ENCODE measurements around the gene ALDOA. TPM values are rescaled to one million over a fixed set of nuclear protein-coding genes. Genes with fewer than 3 reads are reported as not detected.

ALDOA gene
- total RNA-seq, 1 donor from 2014 or later: 1,497 TPM

DNA sequence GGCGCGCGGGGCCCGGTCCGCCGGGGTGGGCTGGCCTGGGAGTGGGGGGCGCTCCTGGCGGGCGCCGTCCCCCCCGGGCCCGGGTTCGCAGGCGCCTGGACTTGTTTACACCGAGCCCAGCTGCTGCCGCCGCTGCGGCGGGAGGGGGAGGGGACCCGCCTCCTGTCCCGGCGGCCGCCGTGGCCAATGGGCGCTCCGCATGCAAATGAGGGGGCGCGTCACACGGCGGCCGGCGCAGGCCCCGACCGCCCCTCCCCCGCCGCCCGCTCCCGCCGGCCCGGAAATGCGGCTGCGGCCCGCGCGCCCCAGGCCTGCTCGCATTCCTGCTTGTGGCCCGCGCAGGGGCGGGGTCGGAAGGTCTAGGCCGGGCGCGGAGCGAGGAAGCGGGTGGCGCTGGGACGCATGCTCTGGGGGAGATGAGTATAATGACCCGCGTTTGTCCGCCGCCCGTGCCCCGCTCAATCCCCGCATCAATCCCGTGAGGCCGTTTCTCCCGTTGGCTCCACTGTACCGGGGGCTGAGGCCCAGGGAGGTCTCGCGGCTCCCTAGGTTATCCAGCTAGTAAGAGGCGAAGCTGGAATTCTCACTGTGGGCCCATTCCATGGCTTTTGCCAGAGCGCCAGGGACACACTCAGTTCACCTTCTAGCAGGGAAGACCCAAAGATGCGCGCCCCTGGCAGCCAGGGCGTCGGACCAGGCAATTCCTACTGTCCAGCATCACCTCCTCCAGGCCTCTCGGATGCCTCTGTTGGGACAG, 30.7 kb downstream of the ALDOA start, which contains the start of gene YPEL3:
YPEL3 (minus strand) TSS at position 109 of the 757 bp plus-strand sequence. CDS start 731 bp downstream, outside the sequence.
- Histone ChIP-seq H3K4me3 (ENCODE audit: low read length in 3 of 3) (peak within 1 kb of the TSS; percentile 92 to 99 (median 95)), H3K27ac (ENCODE audit: low read depth, low read length) (peak within 1 kb of the TSS; percentile 96), H3K9me3 (ENCODE audit: control insufficient read depth in 3 of 3, low read length in 3 of 3) (peaks cover 0 to 4% (median 4%) of the 10 kb centered on the region in 3 donors), H3K4me1 (ENCODE audit: control insufficient read depth in 3 of 3, insufficient read depth in 3 of 3, low read length in 3 of 3) (peaks cover 34 to 45% (median 38%) of the 10 kb centered on the region in 3 donors), H3K9ac (ENCODE audit: low read depth in 1 of 3, low read length in 3 of 3) (peak within 1 kb of the TSS; percentile 98 to 100 (median 99)), H3K27me3 (ENCODE audit: control insufficient read depth in 3 of 3, insufficient read depth in 3 of 3, low read length in 3 of 3) (no peaks in the 10 kb centered on the region), H3K36me3 (ENCODE audit: control insufficient read depth in 3 of 3, insufficient read depth in 3 of 3, low read length in 3 of 3) (peaks cover 11 to 15% (median 14%) of the 10 kb centered on the region in 3 donors)

DNA sequence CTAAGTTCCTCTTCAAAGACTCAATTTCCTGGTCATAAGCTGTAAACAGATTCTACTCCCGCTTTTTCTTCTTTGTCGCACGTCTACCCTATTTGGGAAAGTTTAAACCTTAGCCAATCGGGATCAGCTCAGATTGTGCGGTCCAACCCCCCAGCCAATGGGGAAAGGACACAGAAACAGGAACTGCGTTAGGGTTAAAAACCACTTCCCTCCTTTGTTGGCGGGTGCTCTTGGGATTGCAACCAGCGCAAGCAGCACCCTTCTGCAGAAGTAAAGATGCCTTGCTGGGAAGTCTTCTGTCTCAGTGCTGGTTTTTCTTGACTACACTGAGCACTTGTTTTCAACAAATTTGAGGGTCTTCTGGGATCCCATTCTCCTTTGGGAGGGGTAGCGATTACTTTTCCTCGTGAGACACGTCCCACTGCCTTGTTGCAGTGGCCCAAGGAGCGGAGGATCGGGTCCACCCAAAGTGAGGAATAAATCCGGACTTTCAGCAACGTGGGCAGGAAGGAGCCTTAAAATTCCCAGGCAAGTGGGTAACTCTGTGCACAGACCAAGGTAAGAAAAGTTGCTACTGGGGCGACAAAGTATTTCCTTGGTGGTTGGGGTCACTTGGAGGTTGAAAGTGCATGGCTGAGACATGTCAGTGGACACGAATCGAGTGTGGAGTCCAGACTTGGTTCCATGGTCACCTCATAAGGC, 31.5 kb downstream of the ALDOA start:
- H3K27ac ChIP-seq (ENCODE audit: low read depth, low read length): peak overlapping the region; percentile 90
- no peaks in the 10 kb centered on the region for H3K27me3 ChIP-seq (ENCODE audit: control insufficient read depth in 3 of 3, insufficient read depth in 3 of 3, low read length in 3 of 3)
- peaks cover 33 to 39% (median 34%) of the 10 kb centered on the region in 3 donors for H3K4me1 ChIP-seq (ENCODE audit: control insufficient read depth in 3 of 3, insufficient read depth in 3 of 3, low read length in 3 of 3)
- peaks cover 11 to 15% (median 14%) of the 10 kb centered on the region in 3 donors for H3K36me3 ChIP-seq (ENCODE audit: control insufficient read depth in 3 of 3, insufficient read depth in 3 of 3, low read length in 3 of 3)
- peaks cover 0 to 4% (median 4%) of the 10 kb centered on the region in 3 donors for H3K9me3 ChIP-seq (ENCODE audit: control insufficient read depth in 3 of 3, low read length in 3 of 3)
- H3K9ac ChIP-seq (ENCODE audit: low read depth in 1 of 3, low read length in 3 of 3): peak overlapping the region; percentile 84 to 89 (median 87)
- peak overlapping the region; percentile 69 to 84 (median 75) for H3K4me3 ChIP-seq (ENCODE audit: low read length in 3 of 3)

- no peak overlapping the region for H3K27ac ChIP-seq (ENCODE audit: low read depth, low read length)
- H3K4me3 ChIP-seq (ENCODE audit: low read length in 3 of 3): no peak overlapping the region
- no peaks in the 10 kb centered on the region for H3K4me1 ChIP-seq (ENCODE audit: control insufficient read depth in 3 of 3, insufficient read depth in 3 of 3, low read length in 3 of 3)
- H3K27me3 ChIP-seq (ENCODE audit: control insufficient read depth in 3 of 3, insufficient read depth in 3 of 3, low read length in 3 of 3): no peaks in the 10 kb centered on the region
- peaks cover 8 to 17% (median 13%) of the 10 kb centered on the region in 3 donors for H3K36me3 ChIP-seq (ENCODE audit: control insufficient read depth in 3 of 3, insufficient read depth in 3 of 3, low read length in 3 of 3)
- H3K9me3 ChIP-seq (ENCODE audit: control insufficient read depth in 3 of 3, low read length in 3 of 3): no peaks in the 10 kb centered on the region
- H3K9ac ChIP-seq (ENCODE audit: low read depth in 1 of 3, low read length in 3 of 3): no peak overlapping the region
Measured at GRCh38 chr16:30104090-30104489, 38.5 kb downstream of the ALDOA start.

GRCh38 chr16:30104492-30104891, 38.9 kb downstream of the ALDOA start:
- Histone ChIP-seq H3K27ac (ENCODE audit: low read depth, low read length) (no peak overlapping the region), H3K4me1 (ENCODE audit: control insufficient read depth in 3 of 3, insufficient read depth in 3 of 3, low read length in 3 of 3) (no peaks in the 10 kb centered on the region), H3K9me3 (ENCODE audit: control insufficient read depth in 3 of 3, low read length in 3 of 3) (no peaks in the 10 kb centered on the region), H3K9ac (ENCODE audit: low read depth in 1 of 3, low read length in 3 of 3) (no peak overlapping the region), H3K36me3 (ENCODE audit: control insufficient read depth in 3 of 3, insufficient read depth in 3 of 3, low read length in 3 of 3) (peaks cover 8 to 17% (median 13%) of the 10 kb centered on the region in 3 donors), H3K27me3 (ENCODE audit: control insufficient read depth in 3 of 3, insufficient read depth in 3 of 3, low read length in 3 of 3) (no peaks in the 10 kb centered on the region), H3K4me3 (ENCODE audit: low read length in 3 of 3) (no peak overlapping the region)

DNA sequence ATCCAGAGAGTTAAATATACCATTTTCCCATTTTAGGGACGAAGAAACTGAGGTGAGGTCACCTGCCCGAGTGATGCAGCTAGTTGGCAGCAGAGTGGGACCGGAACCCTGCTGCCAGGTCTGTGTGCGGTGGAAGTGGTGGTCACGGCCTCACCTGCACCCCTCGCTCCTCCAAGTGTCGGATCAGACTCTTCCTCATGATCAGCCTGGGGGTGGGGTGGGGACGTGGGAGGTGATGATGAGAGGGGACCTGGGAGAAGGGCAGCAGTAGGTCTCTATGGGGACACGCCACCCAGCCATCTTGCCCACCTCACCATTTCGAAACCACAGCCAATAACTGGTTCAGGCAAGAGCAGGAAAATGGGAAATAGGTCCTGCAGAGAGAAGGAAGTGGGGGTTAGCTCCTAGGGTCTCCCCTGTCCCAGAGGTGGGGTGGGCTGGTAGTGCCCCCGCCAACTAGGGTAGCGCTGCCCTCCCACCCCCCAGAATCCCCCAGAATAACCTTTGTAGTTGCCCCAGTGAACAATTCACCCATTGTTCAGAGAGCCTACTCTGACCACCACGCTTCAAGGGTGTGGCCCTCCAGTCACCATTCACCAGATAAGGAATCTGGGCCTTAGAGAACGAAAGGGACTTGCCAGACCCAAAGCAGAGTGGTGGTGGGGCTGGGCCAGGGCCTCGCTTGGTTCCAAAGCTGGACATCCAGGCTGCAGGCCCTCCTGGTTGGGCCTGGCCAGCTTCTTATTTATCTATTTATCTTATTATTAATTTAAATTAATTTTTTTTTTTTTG, 42.7 kb downstream of the ALDOA start:
- Histone ChIP-seq H3K9me3 (ENCODE audit: control insufficient read depth in 3 of 3, low read length in 3 of 3) (no peaks in the 10 kb centered on the region), H3K9ac (ENCODE audit: low read depth in 1 of 3, low read length in 3 of 3) (no peak overlapping the region), H3K36me3 (ENCODE audit: control insufficient read depth in 3 of 3, insufficient read depth in 3 of 3, low read length in 3 of 3) (peaks cover 13 to 34% (median 18%) of the 10 kb centered on the region in 3 donors), H3K27me3 (ENCODE audit: control insufficient read depth in 3 of 3, insufficient read depth in 3 of 3, low read length in 3 of 3) (no peaks in the 10 kb centered on the region), H3K27ac (ENCODE audit: low read depth, low read length) (no peak overlapping the region), H3K4me1 (ENCODE audit: control insufficient read depth in 3 of 3, insufficient read depth in 3 of 3, low read length in 3 of 3) (peaks cover 0 to 3% (median under 1%) of the 10 kb centered on the region in 3 donors), H3K4me3 (ENCODE audit: low read length in 3 of 3) (no peak overlapping the region)

DNA sequence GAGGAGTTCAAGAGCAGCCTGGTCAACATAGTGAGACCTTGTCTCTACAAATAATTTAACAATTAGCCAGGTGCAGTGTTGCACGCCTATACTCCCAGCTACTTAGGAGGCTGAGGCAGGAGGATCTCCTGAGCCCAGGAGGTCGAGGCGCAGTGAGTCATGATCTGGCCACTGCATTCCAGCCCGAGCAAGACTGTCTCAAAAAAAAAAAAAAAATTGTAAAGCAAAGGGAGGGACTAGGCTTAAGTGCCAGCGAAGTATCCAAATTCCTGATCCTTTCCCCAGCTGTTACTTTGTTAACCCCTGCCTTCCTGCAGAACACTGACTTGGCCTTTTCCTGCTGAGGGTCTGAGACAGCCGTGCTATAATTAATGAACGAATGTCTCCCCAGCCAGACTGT, 45.1 kb downstream of the ALDOA start:
- Histone ChIP-seq H3K9me3 (ENCODE audit: control insufficient read depth in 3 of 3, low read length in 3 of 3) (no peaks in the 10 kb centered on the region), H3K9ac (ENCODE audit: low read depth in 1 of 3, low read length in 3 of 3) (no peak overlapping the region), H3K4me1 (ENCODE audit: control insufficient read depth in 3 of 3, insufficient read depth in 3 of 3, low read length in 3 of 3) (peaks cover 2 to 9% (median 2%) of the 10 kb centered on the region in 3 donors), H3K27me3 (ENCODE audit: control insufficient read depth in 3 of 3, insufficient read depth in 3 of 3, low read length in 3 of 3) (no peaks in the 10 kb centered on the region), H3K4me3 (ENCODE audit: low read length in 3 of 3) (no peak overlapping the region), H3K36me3 (ENCODE audit: control insufficient read depth in 3 of 3, insufficient read depth in 3 of 3, low read length in 3 of 3) (peaks cover 8 to 32% (median 26%) of the 10 kb centered on the region in 3 donors), H3K27ac (ENCODE audit: low read depth, low read length) (no peak overlapping the region)

GRCh38 chr16:30112197-30113030, 46.9 kb downstream of the ALDOA start:
- no peak overlapping the region for H3K4me3 ChIP-seq (ENCODE audit: low read length in 3 of 3)
- peaks cover 2 to 9% (median 2%) of the 10 kb centered on the region in 3 donors for H3K4me1 ChIP-seq (ENCODE audit: control insufficient read depth in 3 of 3, insufficient read depth in 3 of 3, low read length in 3 of 3)
- no peaks in the 10 kb centered on the region for H3K9me3 ChIP-seq (ENCODE audit: control insufficient read depth in 3 of 3, low read length in 3 of 3)
- H3K36me3 ChIP-seq (ENCODE audit: control insufficient read depth in 3 of 3, insufficient read depth in 3 of 3, low read length in 3 of 3): peaks cover 15 to 42% (median 36%) of the 10 kb centered on the region in 3 donors
- no peak overlapping the region for H3K9ac ChIP-seq (ENCODE audit: low read depth in 1 of 3, low read length in 3 of 3)
- H3K27ac ChIP-seq (ENCODE audit: low read depth, low read length): no peak overlapping the region
- H3K27me3 ChIP-seq (ENCODE audit: control insufficient read depth in 3 of 3, insufficient read depth in 3 of 3, low read length in 3 of 3): no peaks in the 10 kb centered on the region

GRCh38 chr16:30113031-30113710, 47.6 kb downstream of the ALDOA start, which contains the start of gene GDPD3:
Gene GDPD3 (minus strand): TSS chr16:30113537. CDS start chr16:30113478, 59 bp downstream.
- Histone ChIP-seq H3K27me3 (ENCODE audit: control insufficient read depth in 3 of 3, insufficient read depth in 3 of 3, low read length in 3 of 3) (no peaks in the 10 kb centered on the region), H3K27ac (ENCODE audit: low read depth, low read length) (no peak within 1 kb of the TSS), H3K36me3 (ENCODE audit: control insufficient read depth in 3 of 3, insufficient read depth in 3 of 3, low read length in 3 of 3) (peaks cover 18 to 46% (median 42%) of the 10 kb centered on the region in 3 donors), H3K9ac (ENCODE audit: low read depth in 1 of 3, low read length in 3 of 3) (no peak within 1 kb of the TSS), H3K9me3 (ENCODE audit: control insufficient read depth in 3 of 3, low read length in 3 of 3) (no peaks in the 10 kb centered on the region), H3K4me1 (ENCODE audit: control insufficient read depth in 3 of 3, insufficient read depth in 3 of 3, low read length in 3 of 3) (peaks cover 2 to 9% (median 2%) of the 10 kb centered on the region in 3 donors), H3K4me3 (ENCODE audit: low read length in 3 of 3) (no peak within 1 kb of the TSS)

All from skeletal muscle tissue (tissue), 4 donors.